Measurements from ENCODE around the gene RAPGEF2.
"Not testable (repeated sequence)": the region's sequence is repeated elsewhere in the genome, so short reads cannot be mapped to it uniquely, and the experiment has no call there.

The RAPGEF2 gene

DNA sequence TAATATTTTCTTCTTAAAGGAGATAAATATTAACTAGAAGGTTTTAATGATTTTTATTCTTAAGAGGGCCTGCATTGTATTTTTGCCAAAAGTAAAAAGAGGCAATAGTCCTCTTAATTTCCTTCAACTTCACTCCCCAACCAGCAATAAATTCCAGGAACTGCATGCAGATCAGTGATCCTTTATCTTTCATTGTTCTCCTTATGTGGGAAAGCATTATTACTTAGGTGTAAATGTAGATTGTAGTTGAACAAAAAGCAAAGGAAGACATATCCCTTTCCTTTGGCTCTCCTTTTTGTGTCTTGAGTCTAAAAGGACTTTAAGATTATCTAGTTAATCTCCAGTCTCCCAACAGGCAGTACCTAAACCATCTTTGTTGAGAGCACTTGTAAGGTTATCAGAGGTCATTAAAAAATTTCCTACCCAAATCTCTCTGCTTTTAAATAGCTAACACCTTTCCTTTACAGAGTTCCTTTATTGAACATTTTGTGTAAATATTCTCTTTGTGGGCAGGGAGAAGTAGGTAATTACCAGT lies 55.3 kb downstream of the RAPGEF2 start:
- in situ Hi-C loops (cut with HindIII; ENCODE audit: low sequenced_read_pairs) = no loop called here

DNA sequence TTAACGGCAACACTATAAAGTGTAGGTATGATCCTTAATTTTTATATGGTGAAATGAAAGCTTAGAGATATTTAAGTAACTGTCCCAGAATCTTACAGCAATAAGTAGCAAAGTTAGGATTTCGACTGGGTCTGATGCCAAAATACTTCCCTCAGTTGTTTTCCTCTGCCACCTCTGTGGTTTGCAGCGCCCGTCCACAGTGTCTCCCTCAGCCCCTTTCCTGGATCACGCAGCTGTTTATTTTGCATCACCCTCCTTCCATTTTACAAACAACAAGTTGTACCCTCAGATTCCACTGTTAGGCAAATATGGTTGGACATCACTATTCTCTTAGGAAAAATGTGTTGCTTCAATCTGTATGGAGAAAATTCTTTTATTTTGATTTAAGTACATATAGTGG lies 56.1 kb downstream of the RAPGEF2 start:
- in situ Hi-C loops (cut with HindIII; ENCODE audit: low sequenced_read_pairs) = no loop called here

DNA sequence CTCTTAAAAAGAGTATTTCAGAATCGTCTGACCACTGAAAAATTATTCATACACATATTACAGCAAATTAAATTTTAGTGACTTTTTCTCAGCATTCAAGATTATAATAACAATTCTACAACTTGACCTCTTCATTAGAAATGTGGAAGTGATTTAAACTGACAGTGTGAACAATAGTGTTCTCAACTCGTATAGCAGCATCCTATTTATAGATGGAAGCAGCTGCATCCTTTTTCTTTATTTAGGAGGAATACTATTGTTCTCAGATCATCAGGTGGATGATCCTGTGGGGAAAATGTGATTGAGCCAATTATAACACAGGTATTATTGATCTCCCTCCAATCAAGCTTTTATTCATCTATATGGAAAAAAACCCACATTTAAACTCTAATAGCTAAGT lies 56.7 kb downstream of the RAPGEF2 start:
- in situ Hi-C loops (cut with HindIII; ENCODE audit: low sequenced_read_pairs) = no loop called here

DNA sequence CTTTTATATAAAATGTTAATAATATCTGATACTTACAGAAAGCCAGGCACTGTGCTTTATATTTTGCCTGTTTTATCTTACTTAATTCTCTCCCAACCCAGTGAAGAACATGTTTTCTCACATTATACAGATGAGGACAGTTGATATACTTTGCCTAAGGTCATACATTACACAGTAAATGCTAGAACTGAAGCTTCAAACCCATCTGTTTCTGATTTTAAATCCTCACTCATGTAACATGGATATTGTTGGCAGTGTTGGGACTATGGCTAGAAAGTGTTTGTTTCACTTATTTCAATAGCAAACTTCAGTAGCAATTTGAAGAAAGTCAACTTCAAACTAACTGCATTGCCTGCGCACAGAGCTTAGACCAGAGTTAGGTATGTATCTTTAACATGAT lies 57.4 kb downstream of the RAPGEF2 start:
- in situ Hi-C loops (cut with HindIII; ENCODE audit: low sequenced_read_pairs) = no loop called here

DNA sequence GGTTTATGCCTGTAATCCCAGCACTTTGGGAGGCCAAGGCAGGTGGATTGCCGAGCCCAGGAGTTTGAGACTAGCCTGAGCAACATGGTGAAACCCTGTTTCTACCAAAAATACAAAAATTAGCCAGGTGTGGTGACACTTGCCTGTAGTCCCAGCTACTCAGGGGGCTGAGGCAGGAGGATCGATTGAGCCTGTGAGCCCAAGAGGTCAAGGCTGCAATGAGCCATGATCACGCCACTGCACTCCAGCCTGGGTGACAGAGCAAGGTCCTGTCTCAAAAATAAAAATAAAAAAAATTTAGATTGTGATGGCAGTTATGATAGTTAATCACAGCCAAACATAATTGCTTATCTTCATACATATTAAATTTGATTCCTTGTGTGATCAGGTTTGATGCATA lies 58.6 kb downstream of the RAPGEF2 start:
- in situ Hi-C loops (cut with HindIII; ENCODE audit: low sequenced_read_pairs) = not testable (repeated sequence)

DNA sequence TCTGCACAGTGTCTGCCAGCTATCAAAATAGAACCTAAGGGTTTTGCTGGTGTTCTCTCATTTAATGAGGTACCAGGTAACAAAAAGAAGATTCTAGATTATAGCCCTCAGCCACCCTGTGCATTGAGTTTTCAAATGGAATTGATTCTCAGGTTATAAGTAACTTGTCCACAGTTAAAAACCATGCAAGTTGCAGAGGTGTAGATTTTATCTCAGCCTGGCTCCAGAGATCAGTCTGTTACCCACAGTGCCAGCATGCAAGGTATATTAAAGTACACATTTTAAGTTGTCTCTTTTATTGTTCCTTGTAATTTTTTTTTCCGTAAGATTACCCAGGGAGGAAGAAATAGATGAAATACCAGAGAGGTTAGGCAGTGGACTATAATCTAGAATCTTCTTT lies 59.7 kb downstream of the RAPGEF2 start:
- in situ Hi-C loops (cut with HindIII; ENCODE audit: low sequenced_read_pairs) = no loop called here

DNA sequence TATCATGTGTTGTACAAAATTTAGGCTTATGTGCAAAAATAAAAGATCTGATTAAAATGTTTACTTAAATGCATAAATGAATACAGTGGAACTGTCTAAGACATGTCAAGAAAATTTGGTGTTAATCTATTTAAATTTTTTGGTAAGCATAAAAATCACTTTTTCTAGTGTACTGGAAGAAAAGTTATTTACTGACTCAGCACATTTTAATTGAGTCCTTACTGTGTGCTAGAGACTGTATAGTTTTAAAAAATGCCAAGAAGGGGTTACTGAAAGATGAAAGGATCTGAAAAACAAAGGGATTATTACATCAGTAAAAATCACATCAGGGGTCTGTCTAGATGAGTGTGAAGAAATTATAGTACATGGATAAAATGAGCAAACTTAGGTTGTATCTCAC lies 60.6 kb downstream of the RAPGEF2 start:
- in situ Hi-C loops (cut with HindIII; ENCODE audit: low sequenced_read_pairs) = no loop called here

DNA sequence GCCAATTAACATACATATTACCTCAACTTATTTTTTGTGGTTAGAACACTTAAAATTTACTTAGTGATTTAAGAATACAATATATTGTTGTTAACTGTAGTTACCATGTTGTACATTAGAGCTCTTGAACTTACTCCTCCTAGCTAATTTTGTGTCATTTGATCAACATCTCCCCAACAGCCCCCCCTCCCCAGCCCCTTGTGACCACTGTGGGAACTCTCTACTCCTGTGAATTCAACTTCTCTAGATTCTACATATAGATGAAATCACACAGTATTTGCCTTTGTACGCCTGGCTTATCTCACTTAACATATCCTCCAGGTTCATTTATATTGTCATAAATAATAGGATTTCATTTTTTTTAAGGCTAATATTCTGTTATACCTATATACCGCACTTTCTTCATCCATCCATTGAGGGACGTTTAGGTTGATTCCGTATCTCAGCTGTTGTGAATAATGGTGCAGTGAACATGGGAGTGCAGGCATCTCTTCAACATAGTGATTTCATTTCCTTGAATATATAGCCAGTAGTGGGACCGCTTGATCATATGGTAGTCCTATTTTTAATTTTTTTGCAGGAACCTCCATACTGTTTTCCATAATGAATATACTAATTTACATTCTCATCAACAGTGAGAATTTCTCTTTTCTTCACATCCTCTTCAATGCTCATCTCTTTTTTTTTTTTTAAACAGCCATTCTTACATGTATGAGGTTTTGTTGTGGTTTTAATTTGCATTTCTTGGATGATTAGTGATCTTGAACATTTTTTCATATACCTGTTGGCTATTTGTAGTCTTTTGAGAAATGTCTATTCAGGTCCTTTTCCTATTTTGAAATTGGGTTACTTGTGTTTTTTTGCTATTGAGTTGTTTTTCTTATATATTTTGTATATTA lies 66.8 kb downstream of the RAPGEF2 start:
- in situ Hi-C loops (cut with HindIII; ENCODE audit: low sequenced_read_pairs) = no loop called here

DNA sequence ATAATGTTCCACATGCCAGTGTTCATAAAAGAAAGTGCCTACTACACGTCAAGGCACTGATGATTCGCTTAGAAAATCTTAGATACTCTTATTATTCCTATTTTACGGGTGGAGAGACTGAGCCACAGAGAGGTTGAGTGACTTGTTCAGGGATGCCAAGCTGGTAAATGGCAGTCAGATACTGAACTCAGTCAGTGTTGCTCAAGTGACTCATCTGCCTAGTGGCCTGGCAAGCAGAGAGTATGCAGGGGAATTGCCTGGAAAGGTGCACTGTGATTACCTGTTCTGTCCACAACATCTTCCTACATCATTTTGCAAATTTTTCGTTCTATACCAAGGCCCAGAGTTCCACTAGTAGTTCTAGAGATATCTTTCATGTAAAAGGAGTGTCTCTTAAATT lies 68.4 kb downstream of the RAPGEF2 start:
- in situ Hi-C loops (cut with HindIII; ENCODE audit: low sequenced_read_pairs) = no loop called here

DNA sequence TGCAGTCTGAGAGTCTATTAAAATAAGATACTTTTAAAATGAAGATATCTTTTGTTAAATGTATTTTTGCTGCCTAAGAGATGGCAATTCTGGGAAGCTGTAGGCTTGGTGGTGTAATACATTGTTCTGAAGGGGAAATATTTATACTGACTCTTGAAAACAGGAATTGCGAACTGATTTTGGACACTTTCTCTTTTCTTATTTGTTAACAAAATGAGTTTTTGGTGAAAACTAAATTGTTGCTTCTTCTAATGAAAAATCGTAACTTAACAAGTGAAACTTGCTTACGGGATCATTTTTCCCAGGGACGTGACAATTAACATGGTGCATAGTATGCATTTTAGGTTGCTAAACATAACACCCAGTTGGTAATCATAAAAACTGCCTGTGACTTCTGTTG lies 71.0 kb downstream of the RAPGEF2 start:
- in situ Hi-C loops (cut with HindIII; ENCODE audit: low sequenced_read_pairs) = no loop called here

DNA sequence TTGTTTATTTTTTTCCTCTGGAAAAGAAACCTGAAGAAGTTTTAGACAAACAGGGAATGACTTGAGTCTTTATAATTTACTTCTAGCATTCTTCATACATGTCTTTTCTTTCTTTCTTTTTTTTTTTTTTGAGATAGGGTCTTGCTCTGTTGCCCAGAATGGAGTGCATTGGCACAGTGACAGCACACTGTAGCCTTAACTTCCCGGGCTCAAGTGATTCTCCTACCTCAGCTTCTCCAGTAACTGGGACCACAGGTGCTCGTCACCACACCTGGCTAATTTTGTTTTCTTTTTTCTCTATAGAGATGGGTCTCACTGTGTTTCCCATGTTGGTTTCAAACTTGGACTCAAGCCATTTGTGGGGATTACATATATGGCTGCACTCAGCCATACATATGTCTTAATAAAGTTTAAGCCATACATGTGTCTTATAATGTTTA lies 71.8 kb downstream of the RAPGEF2 start:
- in situ Hi-C loops (cut with HindIII; ENCODE audit: low sequenced_read_pairs) = loop anchor here (25.0 kb wide), 1 partner anchor 337 kb away; no protein-coding TSS in a partner anchor

DNA sequence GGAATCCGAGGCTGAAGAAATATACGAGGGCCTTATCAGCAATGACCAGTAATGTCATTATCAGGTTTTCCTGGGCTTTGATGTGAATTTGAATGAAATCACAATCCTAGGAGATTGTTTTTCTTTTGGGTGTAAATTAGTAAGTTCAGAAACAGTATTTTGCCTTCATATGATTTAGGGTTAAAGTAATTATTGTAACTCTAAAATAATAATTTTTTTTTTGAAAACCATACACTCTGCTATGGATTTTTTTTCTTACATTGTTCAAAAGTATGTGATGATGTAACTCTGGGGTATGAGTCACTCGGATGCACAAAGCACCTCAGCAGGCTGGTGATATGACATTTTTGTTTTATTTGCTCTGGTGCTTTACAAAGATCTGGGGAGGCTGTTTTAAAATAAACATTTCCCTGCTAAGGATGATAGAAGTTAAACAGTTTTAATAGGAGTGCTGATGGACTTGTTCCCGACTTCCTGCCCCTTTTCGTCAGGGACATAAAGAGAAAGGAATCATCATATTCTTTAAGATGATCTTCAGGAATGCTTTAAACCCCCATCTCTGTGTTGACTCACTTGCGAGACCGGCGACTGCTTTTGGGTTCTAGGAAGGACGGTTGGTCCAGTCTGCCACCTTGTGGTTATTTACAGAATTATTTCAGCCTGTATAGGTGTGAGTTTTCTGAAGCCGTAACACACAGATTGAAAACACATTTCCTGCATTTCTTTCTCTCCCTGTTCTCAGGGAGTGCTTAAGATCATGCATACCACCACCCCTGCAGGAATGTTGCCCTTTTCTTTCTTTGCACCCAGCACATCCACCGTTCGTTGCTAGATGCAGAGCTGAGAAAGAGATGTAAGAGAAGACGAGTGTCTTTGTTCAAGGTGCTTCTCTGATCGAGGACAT lies 72.5 kb downstream of the RAPGEF2 start:
- in situ Hi-C loops (cut with HindIII; ENCODE audit: low sequenced_read_pairs) = loop anchor here (25.0 kb wide), 1 partner anchor 338 kb away; no protein-coding TSS in a partner anchor

DNA sequence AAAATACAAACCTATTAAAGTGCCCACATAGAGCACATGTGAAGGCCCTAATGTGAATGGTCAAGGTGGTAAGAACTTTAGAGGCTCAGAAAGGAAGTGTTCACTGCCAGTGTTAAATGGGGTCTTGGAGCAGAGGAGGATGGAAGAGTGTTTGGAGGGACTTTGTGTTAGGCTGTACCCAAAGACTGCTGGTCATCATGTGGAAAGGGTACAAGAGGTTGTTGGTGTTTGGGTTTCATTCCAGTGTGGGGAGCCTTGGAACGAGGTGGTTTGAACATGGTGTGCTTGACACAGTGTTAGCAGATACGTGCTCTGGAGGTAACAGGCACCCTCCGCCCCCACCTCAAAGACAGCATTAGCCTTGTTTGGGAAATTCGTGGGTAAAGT lies 73.1 kb downstream of the RAPGEF2 start:
- in situ Hi-C loops (cut with HindIII; ENCODE audit: low sequenced_read_pairs) = loop anchor here (25.0 kb wide), 1 partner anchor 339 kb away; no protein-coding TSS in a partner anchor

DNA sequence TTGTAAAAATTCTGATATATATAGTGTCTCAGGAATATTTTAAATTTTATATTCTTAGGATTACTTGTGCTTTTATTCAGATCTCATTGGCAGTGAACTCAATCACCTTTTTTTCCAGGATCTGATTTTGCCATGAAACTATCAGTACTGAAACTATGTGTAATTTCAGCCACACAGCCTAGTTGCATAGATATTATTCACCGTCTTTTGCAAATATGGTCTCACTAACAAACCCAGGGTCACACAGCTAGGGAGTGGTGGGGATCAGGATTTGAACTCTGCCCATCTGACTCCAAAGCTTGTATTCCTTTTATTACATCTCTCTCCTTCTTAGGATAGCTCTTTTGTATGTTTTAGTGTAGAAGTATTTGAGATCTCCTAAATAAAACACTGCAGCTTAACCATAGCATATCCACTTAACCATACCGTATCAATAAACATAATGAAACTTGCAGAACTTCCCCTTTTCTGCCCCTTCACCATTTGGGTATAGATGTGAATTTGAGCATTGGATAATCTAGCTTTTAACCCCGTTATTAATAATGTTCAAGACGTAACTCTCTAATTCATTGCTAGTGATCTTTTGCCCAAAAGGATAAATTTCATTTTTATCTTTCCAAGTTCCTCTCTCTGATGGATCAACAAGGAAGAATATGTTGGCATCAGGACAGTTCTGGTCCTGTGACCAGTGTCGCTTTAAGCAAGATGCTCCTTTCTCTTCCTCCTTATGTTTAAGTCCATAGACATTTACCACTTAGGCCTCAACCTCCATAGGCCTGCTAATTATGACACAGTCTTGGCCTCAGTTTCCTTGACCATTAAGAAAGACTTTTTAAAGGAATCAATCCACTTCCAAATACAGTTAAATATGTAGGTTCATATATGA lies 74.6 kb downstream of the RAPGEF2 start:
- in situ Hi-C loops (cut with HindIII; ENCODE audit: low sequenced_read_pairs) = loop anchor here (25.0 kb wide), 1 partner anchor 340 kb away; no protein-coding TSS in a partner anchor

DNA sequence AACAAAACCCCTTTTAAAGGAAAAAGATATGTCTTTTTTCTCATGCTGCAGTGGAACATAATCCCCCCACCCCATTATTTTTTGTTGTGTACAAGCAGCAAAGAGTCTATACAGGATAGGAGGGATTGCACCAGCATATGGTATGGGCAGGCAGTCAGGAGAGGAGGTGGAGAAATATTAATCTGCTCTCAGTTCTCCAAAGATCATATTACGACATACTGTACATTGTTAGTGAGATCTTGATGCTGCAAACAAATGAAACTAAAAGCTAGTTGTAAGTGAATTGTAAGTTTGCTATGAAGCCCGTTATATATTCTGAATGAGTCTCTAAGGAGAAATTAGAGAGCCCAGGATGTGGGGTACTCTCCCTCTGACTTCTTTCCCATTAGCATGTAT lies 75.3 kb downstream of the RAPGEF2 start:
- in situ Hi-C loops (cut with HindIII; ENCODE audit: low sequenced_read_pairs) = loop anchor here (25.0 kb wide), 1 partner anchor 341 kb away; no protein-coding TSS in a partner anchor

DNA sequence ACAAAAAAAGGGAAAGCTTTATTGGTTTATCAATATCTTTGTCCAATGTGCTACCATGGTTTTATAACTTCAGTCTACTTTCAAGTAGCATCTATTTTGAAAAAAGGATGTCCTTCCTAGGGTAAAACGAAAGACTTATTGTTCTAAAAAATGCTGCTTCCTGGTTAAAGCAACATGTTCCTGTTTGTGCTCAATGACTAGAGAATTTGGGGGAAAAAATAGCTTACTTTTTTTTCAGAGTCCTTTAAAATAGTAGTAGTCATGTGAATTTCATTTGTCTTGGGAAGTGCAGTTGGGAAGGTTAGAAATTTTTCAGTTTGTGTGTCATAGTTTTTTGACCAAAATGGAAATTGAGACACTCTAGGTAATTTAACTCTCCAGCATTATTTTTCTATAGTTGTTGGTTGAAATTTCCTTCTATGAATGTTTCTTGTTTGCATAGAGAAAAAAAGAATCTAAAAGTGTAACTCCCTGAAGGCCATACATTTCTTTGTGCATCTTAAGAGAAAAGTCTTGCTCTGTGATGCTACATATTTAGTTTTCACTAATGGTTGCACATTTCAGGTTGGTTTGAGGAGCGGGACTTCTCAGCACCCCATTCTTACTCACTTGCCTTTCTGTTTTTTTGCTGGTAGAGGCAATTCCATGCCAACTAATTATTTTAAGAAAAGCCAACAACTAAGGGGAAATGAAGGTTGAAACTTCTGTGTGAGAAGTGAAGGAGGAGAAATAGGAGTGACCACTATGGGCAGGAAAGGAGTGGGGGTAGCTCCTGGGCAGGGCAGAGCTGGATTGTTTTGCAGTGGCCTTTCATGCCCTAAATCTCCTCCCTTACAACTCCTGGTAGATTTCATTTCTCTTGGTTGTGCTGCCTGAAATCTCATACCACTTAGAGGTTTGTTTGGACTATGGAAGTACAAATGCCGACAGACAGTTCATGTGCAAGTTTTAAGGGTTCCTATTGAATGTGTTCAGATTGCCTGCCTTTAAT lies 76.4 kb downstream of the RAPGEF2 start:
- in situ Hi-C loops (cut with HindIII; ENCODE audit: low sequenced_read_pairs) = loop anchor here (25.0 kb wide), 1 partner anchor 342 kb away; no protein-coding TSS in a partner anchor

DNA sequence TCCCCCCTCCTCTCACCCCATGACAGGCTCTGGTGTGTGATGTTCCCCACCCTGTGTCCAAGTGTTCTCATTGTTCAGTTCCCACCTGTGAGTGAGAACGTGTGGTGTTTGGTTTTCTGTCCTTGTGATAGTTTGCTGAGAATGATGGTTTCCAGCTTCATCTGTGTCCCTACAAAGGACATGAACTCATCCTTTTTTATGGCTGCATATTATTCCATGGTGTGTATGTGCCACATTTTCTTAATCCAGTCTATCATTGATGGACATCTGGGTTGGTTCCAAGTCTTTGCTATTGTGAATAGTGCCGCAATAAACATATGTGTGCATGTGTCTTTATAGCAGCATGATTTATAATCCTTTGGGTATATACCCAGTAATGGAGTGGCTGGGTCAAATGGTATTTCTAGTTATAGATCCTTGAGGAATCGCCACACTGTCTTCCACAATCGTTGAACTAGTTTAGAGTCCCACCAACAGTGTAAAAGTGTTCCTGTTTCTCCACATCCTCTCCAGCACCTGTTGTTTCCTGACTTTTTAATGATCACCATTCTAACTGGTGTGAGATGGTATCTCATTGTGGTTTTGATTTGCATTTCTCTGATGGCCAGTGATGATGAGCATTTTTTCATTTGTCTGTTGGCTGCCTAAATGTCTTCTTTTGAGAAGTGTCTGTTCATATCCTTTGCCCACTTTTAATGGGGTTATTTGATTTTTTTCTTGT lies 81.2 kb downstream of the RAPGEF2 start:
- in situ Hi-C loops (cut with HindIII; ENCODE audit: low sequenced_read_pairs) = loop anchor here (25.0 kb wide), 1 partner anchor 347 kb away; no protein-coding TSS in a partner anchor

DNA sequence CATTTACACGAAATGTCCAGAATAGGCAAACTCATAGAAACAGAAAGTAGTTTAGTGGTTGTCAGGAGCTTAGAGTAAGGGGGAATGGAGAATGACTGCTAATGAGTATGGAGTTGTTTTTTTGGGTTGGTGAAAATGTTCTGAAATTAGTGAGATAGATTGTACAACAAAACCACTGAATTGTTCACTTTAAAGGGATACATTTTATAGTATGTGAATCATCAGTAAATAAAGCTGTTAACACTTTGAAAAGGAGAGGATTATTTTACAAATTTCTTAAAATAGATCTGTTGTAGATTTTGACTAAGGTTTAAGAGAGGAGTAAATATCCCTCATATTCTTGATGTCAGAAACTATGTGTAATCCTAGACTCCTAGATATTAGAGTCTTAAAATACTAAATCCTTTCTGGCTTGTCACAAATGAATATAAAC lies 82.7 kb downstream of the RAPGEF2 start:
- in situ Hi-C loops (cut with HindIII; ENCODE audit: low sequenced_read_pairs) = loop anchor here (25.0 kb wide), 1 partner anchor 348 kb away; no protein-coding TSS in a partner anchor

All from DLD1 (cell line).